Measurements from ENCODE around the gene MAPK8IP1.
"Not testable (repeated sequence)": the region's sequence is repeated elsewhere in the genome, so short reads cannot be mapped to it uniquely, and the experiment has no call there.

The MAPK8IP1 gene

GRCh38 chr11:45885274-45885920, at the start of gene MAPK8IP1:
MAPK8IP1 (plus strand) TSS chr11:45885651; CDS start chr11:45885821, 170 bp downstream.
- no peak for DNase-seq

- DNase-seq: no peak
Measured at GRCh38 chr11:45839204-45839603, 46.2 kb upstream of the MAPK8IP1 start.

GRCh38 chr11:45840251-45840650, 45.2 kb upstream of the MAPK8IP1 start:
- not testable (repeated sequence) for DNase-seq

GRCh38 chr11:45843158-45843924, 42.1 kb upstream of the MAPK8IP1 start:
- DNase-seq: peak; percentile 63

- DNase-seq: no peak
Measured at GRCh38 chr11:45844822-45845578, 40.5 kb upstream of the MAPK8IP1 start.

- no peak for DNase-seq
Measured at GRCh38 chr11:45846174-45846675, 39.2 kb upstream of the MAPK8IP1 start.

GRCh38 chr11:45846974-45847910, 38.2 kb upstream of the MAPK8IP1 start, which contains the start of gene CRY2:
CRY2 (plus strand) TSS chr11:45847475; CDS start chr11:45847491, 16 bp downstream.
- peak; percentile 72 for DNase-seq

GRCh38 chr11:45847911-45848316, 37.5 kb upstream of the MAPK8IP1 start:
- no peak for DNase-seq

- DNase-seq: no peak
Measured at GRCh38 chr11:45848654-45849081, 36.8 kb upstream of the MAPK8IP1 start.

GRCh38 chr11:45850446-45850845, 35.0 kb upstream of the MAPK8IP1 start:
- DNase-seq: no peak

GRCh38 chr11:45851228-45851627, 34.2 kb upstream of the MAPK8IP1 start:
- DNase-seq: no peak

- DNase-seq: no peak
Measured at GRCh38 chr11:45852018-45852711, 33.3 kb upstream of the MAPK8IP1 start.

- DNase-seq: no peak
Measured at GRCh38 chr11:45852712-45853101, 32.7 kb upstream of the MAPK8IP1 start.

GRCh38 chr11:45853332-45854219, 31.9 kb upstream of the MAPK8IP1 start:
- no peak for DNase-seq

- DNase-seq: no peak
Measured at GRCh38 chr11:45855308-45855707, 30.1 kb upstream of the MAPK8IP1 start.

GRCh38 chr11:45856044-45856468, 29.4 kb upstream of the MAPK8IP1 start:
- no peak for DNase-seq

- no peak for DNase-seq
Measured at GRCh38 chr11:45857961-45858474, 27.4 kb upstream of the MAPK8IP1 start.

- DNase-seq: no peak
Measured at GRCh38 chr11:45858751-45859398, 26.6 kb upstream of the MAPK8IP1 start.

- DNase-seq: peak; percentile 65
Measured at GRCh38 chr11:45859661-45860140, 25.8 kb upstream of the MAPK8IP1 start.
